Activated effector memory CD4-positive, alpha-beta T cell treated with anti-CD3 and anti-CD28 coated beads, Interleukin-2, amount 50 U/mL, for 16 hours (primary cell): Measurements from ENCODE around the gene PRSS3.
A peak's percentile ranks its signal among the peaks of the same experiment; 100 is the strongest.
"Not testable (repeated sequence)": the region's sequence is repeated elsewhere in the genome, so short reads cannot be mapped to it uniquely, and the experiment has no call there.

Source experiments
- DNase-seq: peaks from one replicate; pipeline ENCODE4 v3.0.0-alpha.2; 2020

Gene PRSS3

GRCh38 chr9:33818847-33819500, 23.6 kb downstream of the PRSS3 start:
- DNase-seq: no peak

- no peak for DNase-seq
Measured at GRCh38 chr9:33820231-33820745, 24.9 kb downstream of the PRSS3 start.

GRCh38 chr9:33823801-33824200, 28.4 kb downstream of the PRSS3 start:
- no peak for DNase-seq

GRCh38 chr9:33827285-33827684, 31.9 kb downstream of the PRSS3 start:
- not testable (repeated sequence) for DNase-seq

GRCh38 chr9:33829641-33830230, 34.4 kb downstream of the PRSS3 start:
- DNase-seq: not testable (repeated sequence)

GRCh38 chr9:33835625-33836260, 40.4 kb downstream of the PRSS3 start:
- peak; percentile 27 for DNase-seq

- peak; percentile 54 for DNase-seq
Measured at GRCh38 chr9:33836261-33836660, 40.9 kb downstream of the PRSS3 start.

- peak; percentile 48 for DNase-seq
Measured at GRCh38 chr9:33837138-33837537, 41.8 kb downstream of the PRSS3 start.

- DNase-seq: no peak
Measured at GRCh38 chr9:33840381-33840780, 45.0 kb downstream of the PRSS3 start.

GRCh38 chr9:33843312-33843961, 48.1 kb downstream of the PRSS3 start:
- no peak for DNase-seq

GRCh38 chr9:33846231-33846630, 50.9 kb downstream of the PRSS3 start:
- no peak for DNase-seq

GRCh38 chr9:33847894-33848205, 52.5 kb downstream of the PRSS3 start:
- DNase-seq: peak; percentile 51
